GM12878 (cell line): ENCODE measurements around the gene ITK. TPM values are rescaled to one million over a fixed set of nuclear protein-coding genes. Genes with fewer than 3 reads are reported as not detected.

Experiments used
- CBFB ChIP-seq: IDR thresholded peaks from 2 replicates; pipeline ENCODE4 v1.6.1; 2016; ENCODE audit warnings: antibody characterized with exemption, low read depth
- FOXM1 ChIP-seq: IDR thresholded peaks from 2 replicates; pipeline ENCODE4 v1.6.1; 2012; ENCODE audit warnings: low read depth, mild to moderate bottlenecking, inconsistent platforms, low read length, moderate library complexity
- IKZF1 ChIP-seq: fragments of 450-650 bp; conservative IDR thresholded peaks from 2 replicates; pipeline ENCODE4 v1.6.1; 2017; ENCODE audit warnings: antibody characterized with exemption, mild to moderate bottlenecking
- MTA3 ChIP-seq: IDR thresholded peaks from 2 replicates; pipeline ENCODE4 v1.6.1; 2012; ENCODE audit warnings: low read length, inconsistent platforms, borderline replicate concordance
- PAX5 ChIP-seq: IDR thresholded peaks from 2 replicates; pipeline ENCODE4 v1.6.1; 2011; ENCODE audit warnings: low read depth, low read length, borderline replicate concordance
- SPI1 ChIP-seq: IDR thresholded peaks from 2 replicates; pipeline ENCODE4 v1.6.1; 2011; ENCODE audit warnings: low read depth, mild to moderate bottlenecking, low read length, moderate library complexity, borderline replicate concordance; ENCODE audit not compliant: insufficient read depth
- TCF7 ChIP-seq: IDR thresholded peaks from 2 replicates; pipeline ENCODE4 v1.6.1; 2014; ENCODE audit warnings: antibody characterized with exemption, borderline replicate concordance
- ZBED1 ChIP-seq: IDR thresholded peaks from 2 replicates; pipeline ENCODE4 v1.6.1; 2016; ENCODE audit warnings: borderline replicate concordance
- polyA plus RNA-seq, 11 experiments: library from polyadenylated mRNA; depleted of rRNA in 4 of 11; unstranded in 6 of 11; stranded (reverse) in 5 of 11; fragments of >200 nt; fragmentation: Nextera tagmentation in 4 of 11; fragmentation: Illumina TruSeq in 1 of 11; extraction: Ambion mirVana in 4 of 11; extraction: Trizol in 1 of 11; gene quantifications; 1 replicate in 1 of 11; 2 replicates in 10 of 11; pipeline versions ENCODE4 v1.2.1 to v1.2.3, GENCODE V29; 2011 to 2016; ENCODE audit warnings: inconsistent platforms in 2 of 11, missing spikeins in 2 of 11, low read depth in 1 of 11
- total RNA-seq, 4 experiments: library from RNA; depleted of rRNA in 3 of 4; stranded (reverse); fragments of >200 nt in 3 of 4; fragmentation: Illumina TruSeq in 1 of 4; extraction: Trizol in 1 of 4; gene quantifications; 2 replicates each; pipeline versions ENCODE4 v1.2.1 to v1.2.3, GENCODE V29; 2013 to 2021
- TF ChIP-seq, protein P1 (sequence below): fragments of 450-650 bp; IDR thresholded peaks from 2 replicates; pipeline ENCODE4 v1.6.1; 2017; ENCODE audit warnings: low read depth, mild to moderate bottlenecking, moderate library complexity
- TF ChIP-seq, protein P2 (sequence below): IDR thresholded peaks from 2 replicates; pipeline ENCODE4 v1.6.1; 2012; ENCODE audit warnings: improper control_type of control experiment, low read depth, low read length; ENCODE audit not compliant: insufficient replicate concordance

The ITK gene
- total and polyA plus RNA-seq, 10 of the 15 experiments (the other 5 are each of a cell fraction or from before 2014, with no cell fraction given), result 0.05 to 2.4 (median 0.76) TPM

- TF ChIP-seq, protein P1, sequence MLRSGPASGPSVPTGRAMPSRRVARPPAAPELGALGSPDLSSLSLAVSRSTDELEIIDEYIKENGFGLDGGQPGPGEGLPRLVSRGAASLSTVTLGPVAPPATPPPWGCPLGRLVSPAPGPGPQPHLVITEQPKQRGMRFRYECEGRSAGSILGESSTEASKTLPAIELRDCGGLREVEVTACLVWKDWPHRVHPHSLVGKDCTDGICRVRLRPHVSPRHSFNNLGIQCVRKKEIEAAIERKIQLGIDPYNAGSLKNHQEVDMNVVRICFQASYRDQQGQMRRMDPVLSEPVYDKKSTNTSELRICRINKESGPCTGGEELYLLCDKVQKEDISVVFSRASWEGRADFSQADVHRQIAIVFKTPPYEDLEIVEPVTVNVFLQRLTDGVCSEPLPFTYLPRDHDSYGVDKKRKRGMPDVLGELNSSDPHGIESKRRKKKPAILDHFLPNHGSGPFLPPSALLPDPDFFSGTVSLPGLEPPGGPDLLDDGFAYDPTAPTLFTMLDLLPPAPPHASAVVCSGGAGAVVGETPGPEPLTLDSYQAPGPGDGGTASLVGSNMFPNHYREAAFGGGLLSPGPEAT, result peak; percentile 46; the same call in 1 of the 2 replicates
- TF ChIP-seq FOXM1 (peak; percentile 95), TCF7 (peak; percentile 72), ZBED1 (peak; percentile 91; the same call in 1 of the 2 replicates), IKZF1 (peak; percentile 82), SPI1 (no peak), MTA3 (peak; percentile 83; the same call in 1 of the 2 replicates), PAX5 (peak; percentile 49; the same call in 1 of the 2 replicates), CBFB (peak; percentile 93)
- TF ChIP-seq, protein P2, sequence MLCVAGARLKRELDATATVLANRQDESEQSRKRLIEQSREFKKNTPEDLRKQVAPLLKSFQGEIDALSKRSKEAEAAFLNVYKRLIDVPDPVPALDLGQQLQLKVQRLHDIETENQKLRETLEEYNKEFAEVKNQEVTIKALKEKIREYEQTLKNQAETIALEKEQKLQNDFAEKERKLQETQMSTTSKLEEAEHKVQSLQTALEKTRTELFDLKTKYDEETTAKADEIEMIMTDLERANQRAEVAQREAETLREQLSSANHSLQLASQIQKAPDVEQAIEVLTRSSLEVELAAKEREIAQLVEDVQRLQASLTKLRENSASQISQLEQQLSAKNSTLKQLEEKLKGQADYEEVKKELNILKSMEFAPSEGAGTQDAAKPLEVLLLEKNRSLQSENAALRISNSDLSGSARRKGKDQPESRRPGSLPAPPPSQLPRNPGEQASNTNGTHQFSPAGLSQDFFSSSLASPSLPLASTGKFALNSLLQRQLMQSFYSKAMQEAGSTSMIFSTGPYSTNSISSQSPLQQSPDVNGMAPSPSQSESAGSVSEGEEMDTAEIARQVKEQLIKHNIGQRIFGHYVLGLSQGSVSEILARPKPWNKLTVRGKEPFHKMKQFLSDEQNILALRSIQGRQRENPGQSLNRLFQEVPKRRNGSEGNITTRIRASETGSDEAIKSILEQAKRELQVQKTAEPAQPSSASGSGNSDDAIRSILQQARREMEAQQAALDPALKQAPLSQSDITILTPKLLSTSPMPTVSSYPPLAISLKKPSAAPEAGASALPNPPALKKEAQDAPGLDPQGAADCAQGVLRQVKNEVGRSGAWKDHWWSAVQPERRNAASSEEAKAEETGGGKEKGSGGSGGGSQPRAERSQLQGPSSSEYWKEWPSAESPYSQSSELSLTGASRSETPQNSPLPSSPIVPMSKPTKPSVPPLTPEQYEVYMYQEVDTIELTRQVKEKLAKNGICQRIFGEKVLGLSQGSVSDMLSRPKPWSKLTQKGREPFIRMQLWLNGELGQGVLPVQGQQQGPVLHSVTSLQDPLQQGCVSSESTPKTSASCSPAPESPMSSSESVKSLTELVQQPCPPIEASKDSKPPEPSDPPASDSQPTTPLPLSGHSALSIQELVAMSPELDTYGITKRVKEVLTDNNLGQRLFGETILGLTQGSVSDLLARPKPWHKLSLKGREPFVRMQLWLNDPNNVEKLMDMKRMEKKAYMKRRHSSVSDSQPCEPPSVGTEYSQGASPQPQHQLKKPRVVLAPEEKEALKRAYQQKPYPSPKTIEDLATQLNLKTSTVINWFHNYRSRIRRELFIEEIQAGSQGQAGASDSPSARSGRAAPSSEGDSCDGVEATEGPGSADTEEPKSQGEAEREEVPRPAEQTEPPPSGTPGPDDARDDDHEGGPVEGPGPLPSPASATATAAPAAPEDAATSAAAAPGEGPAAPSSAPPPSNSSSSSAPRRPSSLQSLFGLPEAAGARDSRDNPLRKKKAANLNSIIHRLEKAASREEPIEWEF, result peak; percentile 40
Measured at GRCh38 chr5:157219491-157220271, 39.0 kb downstream of the ITK start (continued).
